Activated CD8-positive, alpha-beta memory T cell treated with anti-CD3 and anti-CD28 coated beads, Interleukin-2, amount 10 ng/mL, durations not matched to agents 7 days and 5 days (primary cell): Measurements from ENCODE around the gene PPP2R5C. TPM values are rescaled to one million over a fixed set of nuclear protein-coding genes. Genes with fewer than 3 reads are reported as not detected.

Experiments used
- ATAC-seq: fragments of 150-1000 bp; cut with Tn5 transposase; one replicate; pipeline ENCODE4 v1.10.0; 2021; ENCODE audit warnings: moderate library complexity
- CTCF ChIA-PET: fragments of 350-600 bp; sonication (Branson Sonifier 250); formaldehyde crosslinking; loops from one replicate; lab custom pipeline; 2021; ENCODE audit warnings: antibody characterized with exemption; lab: Charles Lee
- DNase-seq: peaks from one replicate; pipeline ENCODE4 v3.0.0-alpha.2; 2020
- H3K27ac Mint-ChIP-seq: one replicate; pipeline ENCODE4 v1.8.0; 2021; ENCODE audit warnings: mild to moderate bottlenecking, mixed read lengths
- H3K27me3 Mint-ChIP-seq: one replicate; pipeline ENCODE4 v1.8.0; 2021; ENCODE audit warnings: mixed read lengths
- H3K36me3 Mint-ChIP-seq: one replicate; pipeline ENCODE4 v1.8.0; 2021; ENCODE audit warnings: mild to moderate bottlenecking, mixed read lengths
- H3K4me1 Mint-ChIP-seq: one replicate; pipeline ENCODE4 v1.8.0; 2021; ENCODE audit warnings: mixed read lengths
- H3K4me3 Mint-ChIP-seq: one replicate; pipeline ENCODE4 v1.8.0; 2021; ENCODE audit warnings: mild to moderate bottlenecking, moderate library complexity, mixed read lengths
- H3K9me3 Mint-ChIP-seq: one replicate; pipeline ENCODE4 v1.8.0; 2022; ENCODE audit warnings: low read depth, mixed read lengths
- total RNA-seq, 2 experiments: library from RNA; stranded (reverse); gene quantifications; one replicate each; pipeline ENCODE4 v1.2.3, GENCODE V29; 2021

The PPP2R5C gene
- total RNA-seq, 2 experiments from 2014 or later = 213 to 234 TPM

DNA sequence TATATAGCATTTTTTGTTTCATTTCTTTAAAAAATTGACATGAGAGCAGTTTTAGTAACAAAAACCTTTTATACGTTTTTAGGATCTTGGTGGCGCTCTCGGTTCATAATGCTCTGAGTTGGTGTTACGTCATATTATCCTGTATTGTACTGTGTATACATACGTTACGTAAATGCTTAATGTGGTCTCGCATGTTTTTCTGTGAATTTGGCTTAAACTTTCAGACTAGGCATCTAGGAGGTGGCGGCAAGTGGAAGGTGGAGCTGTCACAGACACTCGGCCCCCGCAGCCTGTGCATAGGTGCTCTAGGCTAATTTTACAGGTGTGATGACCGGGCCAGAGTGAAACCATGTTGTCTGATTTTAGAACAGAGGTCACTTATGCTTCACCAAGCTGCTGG lies 60.0 kb downstream of the PPP2R5C start:
- DNase-seq = peak; percentile 60
- CTCF ChIA-PET = interaction anchor here (0.6 to 1.0 kb wide), 3 partner anchors 19 to 51 kb away, joined by 3 to 4 read pairs (median 3); no protein-coding TSS in a partner anchor
- H3K9me3 Mint-ChIP-seq = no peaks in the 10 kb centered on the region
- no peaks in the 10 kb centered on the region for H3K27me3 Mint-ChIP-seq
- peaks cover 82% of the 10 kb centered on the region for H3K4me1 Mint-ChIP-seq
- H3K27ac Mint-ChIP-seq = peak overlapping the region; percentile 98
- H3K36me3 Mint-ChIP-seq = peaks cover 57% of the 10 kb centered on the region
- peak overlapping the region; percentile 78 for H3K4me3 Mint-ChIP-seq
- ATAC-seq = no peak

DNA sequence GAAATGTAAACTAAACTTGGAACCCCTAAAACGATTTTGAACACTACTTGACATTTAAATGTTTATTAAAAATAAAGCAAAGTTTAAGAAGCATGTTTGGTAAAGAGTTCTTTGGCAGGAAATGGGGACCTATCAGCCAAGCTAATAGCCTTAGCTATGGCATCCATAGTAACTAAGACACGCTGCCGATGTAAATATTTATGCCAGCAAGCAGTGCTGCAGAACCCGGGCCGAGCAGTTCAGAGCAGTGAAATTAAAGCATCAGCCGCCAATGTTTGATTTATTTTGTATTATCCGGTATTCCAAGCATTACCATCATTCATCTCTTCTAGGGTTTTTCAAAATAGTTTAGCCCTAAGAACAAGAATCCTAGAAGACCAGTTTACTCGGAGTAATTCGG lies 61.6 kb downstream of the PPP2R5C start:
- peak; percentile 62 for DNase-seq
- ATAC-seq = peak; percentile 14

DNA sequence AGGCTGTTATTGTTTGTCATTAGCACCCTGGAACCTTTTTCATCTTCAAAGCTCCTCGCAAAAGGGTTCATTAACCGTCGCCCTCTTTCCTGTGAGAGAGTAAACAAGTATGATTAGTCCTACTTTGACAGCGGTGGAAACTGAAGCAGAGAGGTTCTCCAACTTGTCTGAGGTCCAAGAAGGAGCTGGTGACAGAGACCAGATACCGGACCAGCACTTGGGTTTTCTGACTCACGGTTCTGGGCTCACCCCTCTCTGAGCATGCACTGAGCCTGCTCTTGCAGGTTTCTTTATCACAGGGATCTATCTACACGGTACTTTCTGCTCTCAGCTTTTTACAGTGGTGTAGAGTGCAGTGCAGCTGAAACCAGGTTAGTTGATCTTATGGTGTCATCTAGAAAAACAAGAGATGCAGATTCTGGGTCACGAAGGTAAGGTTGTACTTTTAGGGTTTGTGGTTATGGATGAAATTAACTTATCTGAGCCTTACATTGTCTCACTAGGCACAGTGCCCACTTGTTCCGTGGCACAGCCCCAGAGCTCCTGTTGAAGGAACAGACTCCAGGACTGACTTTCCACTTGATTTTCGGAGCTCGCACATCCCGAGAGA lies 62.1 kb downstream of the PPP2R5C start:
- peaks cover 66% of the 10 kb centered on the region for H3K36me3 Mint-ChIP-seq
- H3K4me3 Mint-ChIP-seq = peak overlapping the region; percentile 78
- CTCF ChIA-PET = interaction anchor here (1.4 to 5.4 kb wide), 6 partner anchors 13 to 273 kb away, joined by 4 to 76 read pairs (median 10); no protein-coding TSS in a partner anchor
- H3K4me1 Mint-ChIP-seq = peaks cover 81% of the 10 kb centered on the region
- DNase-seq (peak; percentile 85), ATAC-seq (peak; percentile 57)
- H3K9me3 Mint-ChIP-seq = no peaks in the 10 kb centered on the region
- H3K27me3 Mint-ChIP-seq = no peaks in the 10 kb centered on the region
- H3K27ac Mint-ChIP-seq = peak overlapping the region; percentile 98

More for the DNA sequence above, 61.6 kb downstream of the PPP2R5C start:
- Mint-ChIP-seq H3K36me3 (peaks cover 64% of the 10 kb centered on the region), H3K27ac (peak overlapping the region; percentile 98), H3K9me3 (no peaks in the 10 kb centered on the region), H3K4me1 (peaks cover 83% of the 10 kb centered on the region), H3K4me3 (peak overlapping the region; percentile 78), H3K27me3 (no peaks in the 10 kb centered on the region)
- CTCF ChIA-PET = interaction anchor here (1.4 to 5.4 kb wide), 4 partner anchors 12 to 116 kb away, joined by 4 to 76 read pairs (median 22); no protein-coding TSS in a partner anchor

DNA sequence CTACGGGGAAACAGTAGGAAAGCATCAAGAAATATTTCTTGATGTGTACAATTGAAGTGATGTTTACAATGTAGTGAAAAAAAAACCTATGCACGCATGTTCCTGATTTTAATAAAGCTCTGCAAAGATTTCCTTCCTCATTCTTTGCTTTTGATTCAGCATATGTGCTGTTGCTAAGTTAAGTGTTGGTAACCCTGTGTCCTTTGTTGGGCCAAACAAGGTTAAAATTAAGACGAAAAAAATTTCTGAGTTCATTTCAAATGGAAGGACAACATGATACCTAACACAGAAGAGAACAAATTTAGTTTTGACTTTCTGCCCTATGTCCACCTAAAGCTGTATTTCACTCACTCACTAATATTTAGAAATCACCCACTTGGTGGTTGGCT lies 62.8 kb downstream of the PPP2R5C start:
- Mint-ChIP-seq H3K36me3 (peaks cover 66% of the 10 kb centered on the region), H3K27me3 (no peaks in the 10 kb centered on the region), H3K4me3 (peak overlapping the region; percentile 78), H3K4me1 (peaks cover 79% of the 10 kb centered on the region), H3K27ac (peak overlapping the region; percentile 98), H3K9me3 (no peaks in the 10 kb centered on the region)
- DNase-seq (no peak), ATAC-seq (no peak)
- CTCF ChIA-PET = interaction anchor here (1.4 to 5.4 kb wide), 6 partner anchors 13 to 272 kb away, joined by 4 to 76 read pairs (median 10); no protein-coding TSS in a partner anchor

DNA sequence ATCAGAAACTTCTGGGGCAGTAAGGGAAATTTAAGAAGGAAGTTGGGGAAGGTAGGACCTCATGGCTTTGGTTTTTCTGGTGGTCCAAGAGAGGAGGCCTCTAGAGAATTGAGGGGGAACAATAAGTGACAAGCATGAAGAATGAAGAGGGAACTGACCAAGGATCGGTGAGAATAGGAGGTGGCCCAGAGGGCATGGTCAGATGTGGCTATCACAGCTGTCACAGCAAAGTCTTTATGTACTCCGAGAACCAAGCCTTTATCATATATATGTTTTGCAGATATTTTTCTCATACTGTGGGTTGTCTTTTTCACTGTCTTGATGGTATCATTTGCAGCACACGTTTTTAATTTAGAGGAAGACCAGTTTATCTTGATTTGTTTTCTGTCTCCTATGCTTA lies 64.3 kb downstream of the PPP2R5C start:
- H3K27ac Mint-ChIP-seq = peak overlapping the region; percentile 98
- DNase-seq (no peak), ATAC-seq (no peak)
- CTCF ChIA-PET = interaction anchor here (0.5 to 5.4 kb wide), 5 partner anchors 9 to 55 kb away, joined by 3 to 76 read pairs (median 5); no protein-coding TSS in a partner anchor
- no peaks in the 10 kb centered on the region for H3K27me3 Mint-ChIP-seq
- H3K4me1 Mint-ChIP-seq = peaks cover 81% of the 10 kb centered on the region
- H3K4me3 Mint-ChIP-seq = peak overlapping the region; percentile 78
- peaks cover 64% of the 10 kb centered on the region for H3K36me3 Mint-ChIP-seq
- H3K9me3 Mint-ChIP-seq = no peaks in the 10 kb centered on the region

DNA sequence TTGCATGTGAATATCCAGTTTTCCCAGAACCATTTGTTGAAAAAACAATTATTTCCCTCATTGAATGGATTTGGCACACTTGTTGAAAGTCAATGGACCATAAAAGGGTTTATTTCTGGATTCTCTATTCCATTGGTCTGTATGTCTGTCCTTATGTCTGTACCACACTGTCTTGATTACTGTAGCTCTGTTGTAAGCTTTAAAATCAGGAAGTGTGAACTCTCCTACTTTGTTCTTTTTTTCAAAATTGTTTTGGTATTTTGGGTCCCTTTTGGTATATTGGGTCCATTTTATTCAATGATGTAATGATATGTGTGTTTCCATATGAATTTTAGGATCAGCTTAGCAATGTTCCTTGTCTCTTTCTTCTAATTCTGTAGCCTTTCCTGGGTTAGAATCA lies 64.8 kb downstream of the PPP2R5C start:
- Mint-ChIP-seq H3K4me3 (peak overlapping the region; percentile 78), H3K4me1 (peaks cover 78% of the 10 kb centered on the region), H3K9me3 (no peaks in the 10 kb centered on the region), H3K27ac (peak overlapping the region; percentile 98), H3K36me3 (peaks cover 64% of the 10 kb centered on the region), H3K27me3 (no peaks in the 10 kb centered on the region)
- ATAC-seq (no peak), DNase-seq (no peak)
- CTCF ChIA-PET = interaction anchor here (0.5 to 5.4 kb wide), 6 partner anchors 8 to 56 kb away, joined by 3 to 76 read pairs (median 4); no protein-coding TSS in a partner anchor

DNA sequence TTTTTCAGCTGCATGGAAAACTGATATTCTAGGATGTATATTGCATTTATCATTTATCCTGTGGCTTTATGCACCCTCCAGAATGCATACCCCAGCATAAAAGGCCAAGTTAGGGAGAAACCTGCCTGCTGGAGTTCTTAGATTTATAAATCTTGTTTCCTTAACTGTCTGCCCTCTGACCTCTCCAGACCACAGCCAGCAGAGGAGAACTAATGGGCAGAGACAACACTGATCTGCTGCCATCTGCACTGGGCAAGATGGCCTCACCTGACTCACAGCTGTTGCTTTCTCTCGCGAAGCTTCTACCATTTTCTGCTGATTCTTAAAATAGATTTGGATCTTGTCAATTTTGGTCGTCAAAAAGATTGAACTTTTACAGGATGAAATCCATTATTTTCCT lies 65.8 kb downstream of the PPP2R5C start:
- no peak overlapping the region for H3K4me3 Mint-ChIP-seq
- ATAC-seq (no peak), DNase-seq (no peak)
- no peaks in the 10 kb centered on the region for H3K9me3 Mint-ChIP-seq
- H3K27ac Mint-ChIP-seq = peak overlapping the region; percentile 62
- H3K36me3 Mint-ChIP-seq = peaks cover 69% of the 10 kb centered on the region
- H3K4me1 Mint-ChIP-seq = peaks cover 73% of the 10 kb centered on the region
- CTCF ChIA-PET = interaction anchor here (0.9 to 5.4 kb wide), 2 partner anchors 16 to 21 kb away, joined by 3 to 76 read pairs; no protein-coding TSS in a partner anchor
- no peaks in the 10 kb centered on the region for H3K27me3 Mint-ChIP-seq

DNA sequence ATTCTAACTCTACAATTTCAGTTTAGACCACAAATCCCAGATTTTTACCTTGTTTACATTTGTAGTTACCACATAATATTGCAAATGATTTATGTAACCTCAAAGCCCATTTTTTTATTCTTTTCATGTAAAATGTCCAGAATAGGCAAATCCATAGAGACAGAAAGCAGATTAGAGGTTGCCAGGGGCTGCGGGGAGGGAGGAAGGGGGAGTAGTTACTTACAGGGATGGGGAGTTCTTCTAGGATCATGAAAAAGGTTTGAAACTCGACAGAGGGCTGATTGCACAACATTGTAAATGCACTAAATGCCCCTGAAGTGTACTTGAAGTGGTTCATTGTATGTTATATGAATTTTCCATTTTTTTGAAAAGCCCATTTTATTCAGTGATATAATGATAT lies 66.5 kb downstream of the PPP2R5C start:
- Mint-ChIP-seq H3K4me3 (no peak overlapping the region), H3K27ac (peak overlapping the region; percentile 62), H3K27me3 (no peaks in the 10 kb centered on the region), H3K4me1 (peaks cover 73% of the 10 kb centered on the region), H3K36me3 (peaks cover 74% of the 10 kb centered on the region), H3K9me3 (no peaks in the 10 kb centered on the region)
- DNase-seq (no peak), ATAC-seq (no peak)
- CTCF ChIA-PET = interaction anchor here (5.4 kb wide), 1 partner anchor 17 kb away, joined by 76 read pairs; no protein-coding TSS in a partner anchor

DNA sequence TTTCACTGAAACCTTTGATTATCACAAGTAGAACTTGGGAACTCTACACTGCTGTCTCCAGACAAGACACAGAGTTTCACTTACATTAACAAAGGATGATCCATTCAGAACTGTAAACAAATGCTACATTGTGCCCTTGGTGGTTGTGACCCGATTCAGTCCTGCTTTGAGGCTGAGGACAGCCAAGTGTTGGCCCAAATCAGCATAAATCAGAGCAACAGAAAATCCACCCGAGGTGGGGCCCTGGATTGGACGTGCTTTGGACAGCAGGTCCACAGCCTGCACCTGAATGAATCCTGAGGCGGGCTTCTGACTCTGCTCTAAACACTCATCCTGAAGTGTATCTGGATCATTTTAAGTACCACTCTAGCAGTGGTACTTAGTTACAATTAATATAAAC lies 68.8 kb downstream of the PPP2R5C start:
- CTCF ChIA-PET = interaction anchor here (1.3 kb wide), 1 partner anchor 59 kb away, joined by 3 read pairs; no protein-coding TSS in a partner anchor
- H3K4me3 Mint-ChIP-seq = no peak overlapping the region
- ATAC-seq (no peak), DNase-seq (no peak)
- H3K27ac Mint-ChIP-seq = no peak overlapping the region
- H3K27me3 Mint-ChIP-seq = no peaks in the 10 kb centered on the region
- peaks cover 68% of the 10 kb centered on the region for H3K36me3 Mint-ChIP-seq
- H3K4me1 Mint-ChIP-seq = peaks cover 73% of the 10 kb centered on the region
- no peaks in the 10 kb centered on the region for H3K9me3 Mint-ChIP-seq

DNA sequence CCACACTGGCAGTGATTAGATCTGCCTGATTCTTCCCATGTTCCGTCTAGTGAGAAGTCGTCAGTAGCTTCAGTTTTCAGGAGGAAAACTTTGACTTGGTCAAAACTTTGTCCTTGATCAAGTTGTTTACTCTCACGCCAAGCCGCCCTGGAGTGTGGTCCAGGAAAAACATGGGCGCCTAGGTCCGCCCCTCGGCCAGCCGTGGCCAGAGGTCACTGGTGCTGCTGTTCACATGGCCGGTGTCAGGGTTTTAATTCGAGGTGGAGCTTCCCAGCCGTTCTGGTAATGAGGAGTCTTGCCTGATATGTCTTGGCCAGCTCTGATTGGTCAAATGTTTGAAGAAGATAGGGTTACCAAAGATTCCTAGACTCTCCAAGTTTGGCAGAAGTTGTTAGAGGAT lies 71.5 kb downstream of the PPP2R5C start:
- Mint-ChIP-seq H3K9me3 (no peaks in the 10 kb centered on the region), H3K27ac (no peak overlapping the region), H3K27me3 (no peaks in the 10 kb centered on the region), H3K36me3 (peaks cover 53% of the 10 kb centered on the region), H3K4me1 (peaks cover 67% of the 10 kb centered on the region), H3K4me3 (no peak overlapping the region)
- no peak for DNase-seq
- CTCF ChIA-PET = interaction anchor here (1.2 kb wide), 1 partner anchor 62 kb away, joined by 5 read pairs; no protein-coding TSS in a partner anchor
- ATAC-seq = no peak

DNA sequence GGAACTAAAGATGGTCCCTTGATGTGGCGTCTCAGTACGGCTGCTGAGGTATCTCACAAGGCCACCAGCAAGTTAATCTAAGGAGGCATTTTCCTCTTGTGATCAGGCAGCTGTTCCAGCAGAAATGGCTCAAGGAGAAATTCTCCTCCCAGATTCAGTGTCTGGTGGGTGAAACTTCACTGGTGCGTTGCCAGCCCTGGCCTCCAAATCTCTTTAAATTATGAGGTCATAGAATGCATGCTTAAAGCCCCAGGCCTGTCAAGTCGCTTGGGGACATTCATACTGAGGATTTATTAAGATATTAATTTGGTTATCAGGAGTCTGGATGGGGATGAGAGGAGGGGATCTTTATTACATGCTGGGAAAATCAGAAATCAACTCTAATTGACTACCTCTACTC lies 72.9 kb downstream of the PPP2R5C start:
- ATAC-seq (no peak), DNase-seq (no peak)
- H3K27ac Mint-ChIP-seq = no peak overlapping the region
- H3K9me3 Mint-ChIP-seq = no peaks in the 10 kb centered on the region
- CTCF ChIA-PET = interaction anchor here (0.7 to 1.5 kb wide), 3 partner anchors 9 to 64 kb away, joined by 3 to 6 read pairs (median 5); no protein-coding TSS in a partner anchor
- H3K4me3 Mint-ChIP-seq = no peak overlapping the region
- peaks cover 50% of the 10 kb centered on the region for H3K36me3 Mint-ChIP-seq
- peaks cover 70% of the 10 kb centered on the region for H3K4me1 Mint-ChIP-seq
- no peaks in the 10 kb centered on the region for H3K27me3 Mint-ChIP-seq

DNA sequence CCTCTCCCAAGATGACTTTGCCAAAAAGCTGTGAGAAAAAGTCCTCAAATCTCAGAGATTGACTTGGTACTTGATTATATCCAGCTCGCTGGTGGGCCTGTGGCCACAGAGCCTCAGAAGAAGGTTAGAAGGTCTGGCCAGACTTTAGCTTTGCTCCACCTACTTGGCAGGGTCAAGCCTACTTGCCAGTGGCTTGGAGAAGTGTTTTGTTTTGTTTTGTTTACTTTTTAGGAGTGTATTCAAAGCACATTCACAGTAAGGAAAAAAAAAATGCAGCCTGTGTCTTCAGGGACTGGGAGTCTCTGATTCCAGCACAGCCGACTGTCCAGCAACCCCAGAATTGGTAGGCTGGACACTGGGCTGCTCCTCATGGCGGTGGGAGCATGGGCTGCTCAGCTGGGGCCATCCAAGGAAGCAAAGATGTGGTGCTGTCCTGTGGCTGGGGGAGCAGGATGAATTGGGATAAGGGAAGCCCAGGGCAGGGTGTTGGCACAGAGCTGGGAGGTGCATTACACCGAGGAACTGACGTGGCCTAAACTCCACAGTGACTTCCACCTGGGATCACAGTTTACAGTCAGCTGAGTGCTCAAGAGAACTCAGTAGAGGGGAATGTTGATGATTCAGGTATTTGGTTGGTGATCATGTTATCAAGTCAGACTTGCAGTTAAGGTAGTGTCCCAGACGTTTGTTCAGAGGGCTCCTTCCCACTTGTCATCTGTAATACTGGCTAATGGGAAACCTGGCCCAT lies 73.5 kb downstream of the PPP2R5C start:
- peaks cover 47% of the 10 kb centered on the region for H3K36me3 Mint-ChIP-seq
- no peak overlapping the region for H3K27ac Mint-ChIP-seq
- H3K4me1 Mint-ChIP-seq = peaks cover 70% of the 10 kb centered on the region
- H3K4me3 Mint-ChIP-seq = no peak overlapping the region
- H3K9me3 Mint-ChIP-seq = no peaks in the 10 kb centered on the region
- H3K27me3 Mint-ChIP-seq = no peaks in the 10 kb centered on the region
- ATAC-seq (no peak), DNase-seq (no peak)
- CTCF ChIA-PET = interaction anchor here (0.7 to 1.5 kb wide), 4 partner anchors 9 to 64 kb away, joined by 3 to 6 read pairs (median 4); no protein-coding TSS in a partner anchor

DNA sequence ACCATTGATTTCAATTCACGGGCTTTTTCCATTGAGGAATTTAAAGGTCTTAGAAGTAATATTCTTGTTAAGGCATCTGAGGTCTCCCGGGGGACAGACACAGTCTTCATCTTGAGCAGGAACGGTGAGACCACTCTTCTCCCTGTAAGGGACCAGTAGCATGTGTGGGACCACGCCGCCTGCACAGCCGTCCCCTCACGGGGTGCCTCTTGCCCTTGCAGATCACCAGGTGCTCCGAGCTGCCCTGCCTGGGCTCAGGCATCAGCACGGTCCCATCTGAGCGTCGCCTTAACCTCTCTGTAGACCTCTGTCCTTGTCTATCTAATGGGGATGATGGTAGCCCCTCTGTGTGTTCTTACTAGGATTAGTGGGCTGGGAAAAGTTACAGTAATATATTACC lies 74.1 kb downstream of the PPP2R5C start:
- Mint-ChIP-seq H3K27me3 (no peaks in the 10 kb centered on the region), H3K27ac (no peak overlapping the region), H3K36me3 (peaks cover 47% of the 10 kb centered on the region), H3K4me3 (no peak overlapping the region), H3K9me3 (no peaks in the 10 kb centered on the region), H3K4me1 (peaks cover 72% of the 10 kb centered on the region)
- DNase-seq (no peak), ATAC-seq (no peak)
- CTCF ChIA-PET = interaction anchor here (0.8 kb wide), 1 partner anchor 9 kb away, joined by 3 read pairs; no protein-coding TSS in a partner anchor
